ENCODE measurements around the gene SPHKAP.
"Not testable (repeated sequence)": the region's sequence is repeated elsewhere in the genome, so short reads cannot be mapped to it uniquely, and the experiment has no call there.

The SPHKAP gene

DNA sequence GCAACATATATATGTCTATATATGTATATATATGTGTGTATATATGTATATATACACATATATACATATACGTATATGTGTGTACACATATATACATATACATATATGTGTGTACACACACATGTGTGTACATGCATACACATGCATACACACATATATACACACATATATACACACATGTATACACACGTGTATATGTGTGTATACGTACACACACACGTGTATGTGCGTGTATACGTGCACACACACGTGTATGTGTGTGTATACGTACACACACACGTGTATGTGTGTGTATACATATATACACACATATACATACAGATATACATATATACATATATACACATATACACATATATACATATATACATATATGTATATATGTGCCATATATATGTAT, 89.4 kb downstream of the SPHKAP start:
- no peak for DNase-seq

GRCh38 chr2:228086561-228086960, 94.9 kb downstream of the SPHKAP start:
- DNase-seq, result no peak

GRCh38 chr2:228084717-228085116, 96.8 kb downstream of the SPHKAP start:
- DNase-seq, result no peak

DNA sequence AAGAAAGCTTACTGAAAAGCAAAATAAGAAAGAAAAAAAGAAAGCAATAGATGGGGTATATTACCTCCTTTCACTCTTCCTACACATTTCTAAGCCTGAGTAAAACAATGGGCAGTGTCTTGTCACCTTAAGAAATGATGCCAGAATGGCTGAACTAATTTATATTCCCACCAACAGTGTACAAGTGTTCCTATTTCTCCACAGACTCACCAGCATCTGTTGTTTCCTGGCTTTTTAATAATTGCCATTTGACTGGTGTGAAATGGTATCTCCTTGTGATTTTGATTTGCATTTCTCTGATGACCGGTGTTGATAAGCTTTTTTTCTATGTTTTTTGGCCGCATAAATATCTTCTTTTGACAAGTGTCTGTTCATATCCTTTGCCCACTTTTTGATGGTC, 98.4 kb downstream of the SPHKAP start:
- no peak for DNase-seq

DNA sequence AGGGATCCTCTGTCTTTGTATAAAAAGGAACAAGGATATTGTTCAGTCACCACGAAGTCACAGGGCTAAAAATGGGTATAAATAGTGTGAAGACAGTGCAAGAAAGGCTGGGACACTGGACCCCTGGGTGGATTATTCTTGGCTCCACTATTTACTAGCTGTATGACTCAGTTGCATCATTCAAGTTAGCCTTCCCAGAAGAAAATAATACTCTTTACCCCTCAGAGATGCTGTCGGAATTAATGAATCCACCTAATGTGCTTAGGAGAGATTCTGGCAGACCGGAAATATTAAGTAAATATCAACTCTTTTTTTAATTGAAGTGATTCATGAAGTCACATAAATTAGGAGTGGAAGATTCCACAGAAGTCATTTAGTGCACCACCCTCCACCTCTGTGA, 98.9 kb downstream of the SPHKAP start:
- DNase-seq, result no peak

DNA sequence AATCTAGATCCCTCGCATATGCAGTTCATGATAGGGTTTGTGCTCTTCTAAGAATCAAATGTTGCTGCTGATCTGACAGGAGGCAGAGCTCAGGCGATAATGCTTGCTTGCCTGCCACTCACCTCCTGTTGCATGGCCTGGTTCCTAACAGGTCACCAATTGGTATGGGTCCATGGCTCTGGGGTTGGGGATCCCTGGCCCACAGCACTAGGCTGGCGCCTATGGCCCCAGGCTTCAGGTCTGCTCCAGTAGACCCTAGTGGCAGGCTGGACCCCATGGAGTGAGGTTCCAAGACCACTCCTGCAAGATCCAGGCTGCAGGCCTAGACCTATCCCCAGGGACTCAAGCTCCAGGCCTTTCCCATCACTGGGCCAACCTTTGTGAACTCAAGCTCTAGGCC, 102.3 kb downstream of the SPHKAP start:
- no peak for DNase-seq

- DNase-seq, result not testable (repeated sequence)
Observed at GRCh38 chr2:228076695-228077094, 104.8 kb downstream of the SPHKAP start.

DNA sequence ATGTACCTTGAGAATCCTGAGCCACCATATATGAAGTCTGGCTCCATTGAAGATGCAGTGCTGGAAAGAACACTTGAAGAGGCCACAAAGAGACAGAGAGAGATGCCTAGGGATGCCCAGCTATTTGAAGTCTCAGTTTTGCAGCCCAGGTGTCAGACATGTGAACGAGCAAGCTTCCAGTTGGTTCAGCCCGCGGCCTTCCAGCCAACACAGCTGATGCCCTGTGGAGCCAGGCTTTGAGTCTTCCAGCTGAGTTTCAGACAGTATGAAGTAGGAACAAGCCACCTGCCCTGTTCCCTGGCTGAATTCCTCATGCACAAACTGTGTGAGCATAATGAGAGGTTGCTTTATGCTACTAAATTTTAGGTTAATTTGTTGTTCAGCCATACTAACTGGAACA, 108.8 kb downstream of the SPHKAP start:
- no peak for DNase-seq

DNA sequence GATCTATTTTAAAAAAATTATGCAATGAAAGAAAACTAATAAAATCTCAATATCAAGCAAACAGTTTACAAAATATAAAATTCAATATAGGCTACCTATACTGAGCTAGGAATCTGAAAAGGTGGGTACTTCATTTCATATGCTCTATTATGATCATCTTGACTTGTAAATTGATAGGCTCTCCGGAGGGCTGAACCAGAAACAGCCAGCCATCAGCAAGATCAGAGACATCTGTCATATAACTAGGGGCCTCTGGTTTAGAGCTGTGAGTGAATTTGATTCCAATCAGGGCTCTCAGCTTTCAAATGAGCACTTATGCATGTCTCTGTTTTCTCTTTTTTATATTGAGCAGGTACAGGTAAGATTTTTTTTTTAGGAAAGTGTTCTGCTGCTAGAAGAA, 114.2 kb downstream of the SPHKAP start:
- no peak for DNase-seq

- no peak for DNase-seq
Observed at GRCh38 chr2:228066126-228066798, 115.2 kb downstream of the SPHKAP start.

DNA sequence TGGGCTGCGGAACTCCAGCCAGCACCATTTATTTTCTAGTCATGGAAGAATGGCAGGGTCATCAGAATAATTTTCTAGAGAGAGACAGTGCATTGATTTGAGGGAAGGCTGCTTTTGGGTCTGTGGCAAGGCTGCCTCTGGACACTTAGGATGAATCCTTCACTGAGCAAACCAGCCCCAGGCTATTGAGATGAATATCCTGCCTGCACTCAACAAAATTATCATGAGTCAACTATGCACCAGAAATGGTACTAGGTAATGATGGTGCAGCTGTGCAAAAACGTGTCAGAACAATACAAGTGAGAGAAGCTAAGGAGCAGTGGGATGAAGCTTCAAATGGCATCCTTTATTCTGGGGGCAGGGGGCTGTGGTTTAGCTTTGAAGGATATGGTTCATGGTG, 115.8 kb downstream of the SPHKAP start:
- DNase-seq, result no peak

- no peak for DNase-seq
Observed at GRCh38 chr2:228064796-228065315, 116.6 kb downstream of the SPHKAP start.

DNA sequence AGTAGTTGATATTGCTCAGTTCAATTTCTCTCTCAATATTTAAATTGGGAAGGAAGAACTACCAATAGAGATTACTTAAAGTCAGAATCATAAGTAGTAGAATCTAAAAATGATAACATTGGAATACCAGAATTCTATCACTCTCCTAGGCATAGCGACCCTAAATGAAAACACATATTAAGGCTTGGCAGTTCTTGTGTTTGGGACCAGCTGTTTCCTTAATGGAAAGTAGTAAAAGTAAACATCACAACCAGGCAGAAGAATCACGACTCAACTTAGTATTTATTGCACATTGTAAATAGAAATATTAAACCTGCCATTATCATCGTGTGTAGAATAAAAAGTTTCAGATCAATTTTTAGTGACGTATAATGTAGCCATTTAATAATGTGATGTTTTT, 117.5 kb downstream of the SPHKAP start:
- no peak for DNase-seq

GRCh38 chr2:228063558-228063957, 117.9 kb downstream of the SPHKAP start:
- DNase-seq, result no peak

GRCh38 chr2:228059735-228060134, 121.8 kb downstream of the SPHKAP start:
- DNase-seq, result no peak

- DNase-seq, result no peak
Observed at GRCh38 chr2:228056293-228057097, 125.0 kb downstream of the SPHKAP start.

DNA sequence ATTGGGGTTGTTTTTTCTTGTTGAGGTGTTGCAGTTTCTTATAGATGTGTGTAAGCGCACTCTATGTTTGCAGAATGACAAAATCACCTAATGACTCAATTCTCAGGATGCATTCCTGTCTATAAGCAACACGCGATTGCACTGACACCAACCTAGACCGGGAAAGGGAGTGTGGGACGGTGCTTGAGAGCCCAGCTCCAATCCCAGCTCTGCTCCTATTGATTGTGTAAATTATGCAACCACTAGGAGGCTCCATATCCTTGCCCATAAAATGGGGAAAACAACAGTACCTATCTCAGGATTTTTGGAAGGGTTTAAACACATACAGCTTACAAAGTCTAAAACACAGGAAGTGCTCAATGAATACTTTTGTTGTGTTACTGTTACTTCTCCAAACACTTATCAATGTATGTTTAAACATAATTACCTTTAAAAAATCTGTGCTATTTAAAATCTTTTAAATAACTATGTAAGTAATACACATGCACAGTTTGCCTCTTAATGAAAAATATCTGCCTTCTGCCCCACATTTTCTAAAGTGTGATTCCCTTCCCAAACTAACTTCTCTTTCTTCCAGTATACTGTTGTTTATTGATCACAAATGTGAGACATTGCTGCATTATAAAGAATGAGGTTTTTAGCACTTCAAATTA, 132.5 kb downstream of the SPHKAP start:
- DNase-seq, result peak; percentile 65 to 70

GRCh38 chr2:228040995-228041394, 140.5 kb downstream of the SPHKAP start:
- DNase-seq, result no peak

GRCh38 chr2:228039752-228040534, 141.5 kb downstream of the SPHKAP start:
- DNase-seq, result peak; percentile 51 to 55

DNA sequence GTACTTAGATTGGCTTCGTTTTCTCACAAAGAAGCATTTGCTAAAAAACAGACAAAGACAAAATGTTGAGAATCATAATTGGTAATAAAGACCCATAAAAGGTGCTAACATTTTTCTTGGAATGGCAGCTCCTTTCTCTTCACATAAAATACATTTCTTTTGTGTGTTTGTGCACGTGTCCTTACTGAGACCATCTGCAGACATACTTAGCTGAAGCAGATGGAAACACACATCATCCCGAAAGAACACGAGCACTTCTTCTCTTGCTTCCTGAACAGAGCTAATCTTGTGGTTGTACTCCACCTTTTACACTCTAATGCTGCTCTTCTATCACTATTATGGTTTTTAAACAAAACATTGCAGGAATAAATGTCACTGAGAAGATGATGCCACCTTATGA, 142.5 kb downstream of the SPHKAP start:
- DNase-seq, result no peak

- no peak for DNase-seq
Observed at GRCh38 chr2:228037915-228038314, 143.6 kb downstream of the SPHKAP start.

DNA sequence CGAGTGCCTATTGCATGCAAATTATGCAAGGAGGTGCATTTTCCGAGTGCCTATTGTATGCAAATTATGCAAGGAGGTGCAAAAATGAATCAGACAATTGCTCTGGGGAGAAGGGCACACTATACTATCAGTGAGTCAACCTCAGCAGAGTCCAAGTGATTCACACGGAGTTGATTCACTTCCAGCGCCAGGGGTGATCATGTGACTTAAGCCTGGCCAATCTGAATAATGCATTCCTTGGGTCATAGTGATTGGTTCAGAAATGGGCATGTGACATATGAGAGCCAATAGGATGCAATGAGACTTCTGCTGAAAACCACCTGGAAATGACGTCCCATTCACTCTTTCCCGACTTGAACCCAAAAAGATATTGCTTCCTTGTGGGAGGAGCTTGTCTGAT, 157.9 kb downstream of the SPHKAP start:
- no peak for DNase-seq

- no peak for DNase-seq
Observed at GRCh38 chr2:228018311-228018710, 163.2 kb downstream of the SPHKAP start.

Measured in SHP77 (cell line).